ENCODE data around the gene EML6.

- no peak for TF ChIP-seq POLR2A (IDR thresholded peaks at IDR 0.05; ENCODE audit: low read length)
- no peak for TF ChIP-seq GATA1 (IDR thresholded peaks at IDR 0.05; ENCODE audit: low read depth, low read length)
Observed at GRCh38 chr2:54836477-54836876, 113.0 kb downstream of the EML6 start.
